ENCODE data around the gene VAT1. TPM values are rescaled to one million over a fixed set of nuclear protein-coding genes. Genes with fewer than 3 reads are reported as not detected.
A peak's percentile ranks its signal among the peaks of the same experiment; 100 is the strongest.
"Not testable (repeated sequence)": the region's sequence is repeated elsewhere in the genome, so short reads cannot be mapped to it uniquely, and the experiment has no call there.

Gene VAT1
- total RNA-seq, result 10 to 100 TPM; 24.4 to 34.0 TPM

DNA sequence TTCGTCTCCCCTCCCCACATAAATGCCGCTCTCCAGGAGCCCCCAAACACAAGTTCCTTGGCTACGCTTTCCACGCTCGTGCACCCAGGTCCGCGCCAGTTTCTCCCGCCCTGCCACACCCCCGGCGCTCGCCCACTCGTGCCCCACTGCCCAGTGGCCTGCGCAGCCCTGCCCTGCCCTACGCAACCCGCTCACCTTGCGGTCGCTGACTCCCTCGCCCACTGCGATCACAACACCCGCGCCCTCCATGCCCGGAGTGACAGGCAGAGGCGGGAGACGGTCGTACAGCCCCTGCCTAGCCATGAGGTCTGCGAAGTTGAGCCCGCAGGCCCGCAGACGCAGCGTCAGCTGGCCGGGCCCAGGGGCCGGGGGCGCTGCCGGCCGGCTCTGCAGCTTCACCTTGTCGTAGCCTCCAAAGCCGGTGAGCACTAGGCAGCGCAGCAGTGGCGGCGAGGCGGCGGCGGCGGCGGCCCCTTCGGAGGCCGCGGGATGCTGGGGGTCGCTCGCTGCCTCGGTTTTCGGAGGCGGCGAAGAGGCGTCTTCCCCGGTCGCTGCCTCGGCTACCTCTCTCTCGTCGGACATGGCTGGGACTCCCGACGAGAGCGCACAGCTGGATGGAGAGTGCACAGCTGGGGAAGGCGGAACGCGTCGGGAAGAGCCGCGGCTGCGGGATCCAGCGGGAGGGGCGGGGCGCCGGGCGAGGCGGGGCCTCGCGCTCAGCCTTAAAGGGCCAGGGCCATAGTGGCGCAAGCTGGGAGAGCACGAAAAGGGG lies at the start of gene VAT1:
Gene VAT1 (minus strand): TSS at position 645 of the 772 bp plus-strand sequence. CDS start 63 bp downstream, at position 582.
- peak within 1 kb of the TSS; percentile 25 for H3K27ac Mint-ChIP-seq
- POLR2A ChIA-PET, result interaction anchor here (1.1 to 2.0 kb wide), 4 partner anchors 16 to 294 kb away, joined by 4 to 13 read pairs (median 5); partner anchors contain the start of genes IFI35 and RPL27
- DNase-seq (peak; percentile 76), ATAC-seq (ENCODE audit: low read depth) (peak; percentile 43)
- H3K36me3 Mint-ChIP-seq, result peaks cover 2% of the 10 kb centered on the region
- H3K27me3 Mint-ChIP-seq, result peaks cover 19% of the 10 kb centered on the region
- peak within 1 kb of the TSS; percentile 84 for H3K4me3 Mint-ChIP-seq
- peaks cover 28% of the 10 kb centered on the region for H3K4me1 Mint-ChIP-seq
- no peaks in the 10 kb centered on the region for H3K9me3 Mint-ChIP-seq

GRCh38 chr17:43070872-43071271 lies 48.7 kb upstream of the VAT1 start:
- Mint-ChIP-seq H3K4me3 (no peak overlapping the region), H3K27me3 (no peaks in the 10 kb centered on the region), H3K27ac (no peak overlapping the region), H3K36me3 (peaks cover 25% of the 10 kb centered on the region), H3K4me1 (peaks cover 2% of the 10 kb centered on the region), H3K9me3 (no peaks in the 10 kb centered on the region)
- no peak for ATAC-seq (ENCODE audit: low read depth)
- no peak for DNase-seq
- POLR2A ChIA-PET, result no interaction called here

DNA sequence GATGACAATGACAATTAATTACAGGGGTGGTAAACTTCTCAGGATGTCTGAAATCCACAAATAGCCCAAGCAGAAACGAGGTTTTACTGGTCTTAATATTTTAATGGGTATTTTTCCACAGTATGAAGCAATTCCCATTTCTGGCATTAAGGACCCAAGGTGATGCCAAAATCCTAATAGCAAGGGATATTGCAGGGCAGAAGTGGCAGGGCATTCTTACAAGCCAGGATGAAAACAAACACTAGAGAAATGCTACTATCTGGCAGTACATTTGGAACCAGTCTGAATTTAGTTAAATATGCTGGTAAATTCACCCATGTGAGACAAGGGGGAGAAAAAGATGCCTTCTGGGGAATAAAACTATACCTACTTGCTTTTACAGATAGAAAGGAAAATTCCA lies 48.1 kb upstream of the VAT1 start:
- no peak for ATAC-seq (ENCODE audit: low read depth)
- Mint-ChIP-seq H3K9me3 (no peaks in the 10 kb centered on the region), H3K27me3 (no peaks in the 10 kb centered on the region), H3K4me1 (peaks cover 2% of the 10 kb centered on the region), H3K36me3 (peaks cover 27% of the 10 kb centered on the region), H3K27ac (no peak overlapping the region), H3K4me3 (no peak overlapping the region)
- DNase-seq, result no peak
- POLR2A ChIA-PET, result no interaction called here

DNA sequence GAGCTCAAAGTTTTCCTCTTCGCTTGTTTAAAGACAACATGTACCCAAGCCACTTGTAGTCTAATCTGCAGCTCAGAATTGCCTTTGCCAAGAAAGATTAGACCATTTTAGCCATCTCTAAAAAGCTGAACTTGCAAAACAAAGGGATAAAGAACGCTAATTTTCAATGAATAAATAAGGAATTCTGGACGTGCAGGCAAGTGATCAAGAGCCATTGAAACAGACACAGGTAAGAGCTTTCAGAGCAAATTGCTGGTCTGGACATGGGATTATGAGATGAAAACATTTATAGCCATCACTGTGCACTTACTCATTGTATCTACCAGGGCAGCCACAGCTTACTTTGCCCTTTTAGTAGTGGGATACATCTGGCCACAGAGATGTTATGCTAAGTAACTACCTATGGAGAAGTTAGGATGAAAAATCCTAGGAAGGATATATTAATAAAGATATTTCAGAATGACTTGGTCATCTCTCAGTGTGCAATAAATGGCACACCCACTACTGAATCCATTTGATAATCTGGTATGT lies 47.2 kb upstream of the VAT1 start:
- H3K4me3 Mint-ChIP-seq, result no peak overlapping the region
- POLR2A ChIA-PET, result no interaction called here
- no peaks in the 10 kb centered on the region for H3K27me3 Mint-ChIP-seq
- H3K27ac Mint-ChIP-seq, result no peak overlapping the region
- ATAC-seq (ENCODE audit: low read depth), result no peak
- peaks cover 23% of the 10 kb centered on the region for H3K36me3 Mint-ChIP-seq
- no peak for DNase-seq
- H3K4me1 Mint-ChIP-seq, result no peaks in the 10 kb centered on the region
- H3K9me3 Mint-ChIP-seq, result no peaks in the 10 kb centered on the region

DNA sequence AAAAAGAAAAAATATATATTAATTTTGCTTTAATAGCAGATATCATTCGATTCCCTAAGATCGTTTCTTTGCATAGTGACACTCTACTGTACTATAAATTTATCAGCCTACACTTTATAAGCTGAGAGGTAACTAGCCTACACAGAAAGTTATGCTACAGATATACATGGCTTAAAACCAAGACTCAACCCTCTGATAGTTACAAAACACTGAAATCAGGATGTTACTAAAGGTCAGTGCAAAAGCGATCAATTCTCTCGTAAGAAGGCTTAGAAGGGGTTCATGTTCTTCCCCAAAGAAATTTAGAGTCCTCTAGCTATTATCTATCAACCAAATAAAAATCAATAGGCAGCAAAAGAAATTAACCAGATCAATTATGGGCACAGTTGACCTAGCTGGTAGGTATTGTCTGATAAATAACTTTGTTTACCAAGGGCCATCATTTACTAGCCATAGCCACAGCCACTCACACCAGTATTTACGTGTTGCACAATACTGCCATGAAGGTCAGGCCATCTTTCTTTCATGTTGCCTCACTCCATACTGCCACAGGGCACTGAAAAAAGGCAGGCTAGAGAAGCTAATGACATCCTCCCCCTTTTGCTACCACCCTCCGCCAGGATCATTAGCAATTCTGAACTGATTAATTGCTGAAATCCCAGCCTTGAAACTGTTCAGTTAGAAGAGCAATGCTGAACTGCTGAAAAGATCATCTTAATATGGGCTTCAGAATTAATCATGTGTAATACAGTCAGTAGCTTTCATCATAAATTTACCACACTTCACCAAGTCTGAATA lies 46.6 kb upstream of the VAT1 start:
- Mint-ChIP-seq H3K36me3 (peaks cover 25% of the 10 kb centered on the region), H3K27ac (no peak overlapping the region), H3K27me3 (no peaks in the 10 kb centered on the region), H3K9me3 (no peaks in the 10 kb centered on the region), H3K4me1 (no peaks in the 10 kb centered on the region), H3K4me3 (no peak overlapping the region)
- no peak for DNase-seq
- ATAC-seq (ENCODE audit: low read depth), result no peak
- POLR2A ChIA-PET, result no interaction called here

- peaks cover 35% of the 10 kb centered on the region for H3K36me3 Mint-ChIP-seq
- ATAC-seq (ENCODE audit: low read depth) (no peak), DNase-seq (no peak)
- H3K27me3 Mint-ChIP-seq, result no peaks in the 10 kb centered on the region
- H3K4me1 Mint-ChIP-seq, result no peaks in the 10 kb centered on the region
- no peaks in the 10 kb centered on the region for H3K9me3 Mint-ChIP-seq
- no peak overlapping the region for H3K27ac Mint-ChIP-seq
- POLR2A ChIA-PET, result no interaction called here
- H3K4me3 Mint-ChIP-seq, result no peak overlapping the region
Observed at GRCh38 chr17:43062984-43063638, 40.9 kb upstream of the VAT1 start.

DNA sequence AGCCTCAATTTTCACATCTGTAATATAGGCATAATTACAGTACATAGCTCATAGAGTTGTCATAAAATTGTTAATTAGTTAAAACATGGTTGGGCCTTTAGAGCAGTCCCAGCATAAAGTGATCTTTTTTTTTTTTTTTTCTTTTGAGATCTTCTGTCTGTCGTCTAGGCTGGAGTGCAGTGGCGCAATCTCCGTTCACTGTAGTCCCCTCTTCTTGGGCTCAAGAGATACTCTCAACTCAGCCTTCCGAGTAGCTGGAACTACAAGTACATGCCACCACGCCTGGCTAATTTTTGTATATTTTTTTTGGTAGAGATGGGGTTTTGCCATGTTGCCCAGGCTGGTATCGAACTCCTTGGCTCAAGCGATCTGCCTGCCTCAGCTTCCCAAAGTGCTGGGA lies 33.9 kb upstream of the VAT1 start:
- Mint-ChIP-seq H3K27me3 (no peaks in the 10 kb centered on the region), H3K9me3 (no peaks in the 10 kb centered on the region), H3K27ac (no peak overlapping the region), H3K4me1 (no peaks in the 10 kb centered on the region), H3K4me3 (no peak overlapping the region), H3K36me3 (peaks cover 33% of the 10 kb centered on the region)
- POLR2A ChIA-PET, result interaction anchor here (0.8 kb wide), 1 partner anchor 58 kb away, joined by 3 read pairs; the partner anchor contains the start of gene RPL27
- DNase-seq (no peak), ATAC-seq (ENCODE audit: low read depth) (no peak)

GRCh38 chr17:43053008-43053407 lies 30.8 kb upstream of the VAT1 start:
- H3K36me3 Mint-ChIP-seq, result peaks cover 32% of the 10 kb centered on the region
- H3K27me3 Mint-ChIP-seq; ATAC-seq (ENCODE audit: low read depth); POLR2A ChIA-PET; H3K4me3 Mint-ChIP-seq; H3K4me1 Mint-ChIP-seq; H3K9me3 Mint-ChIP-seq; H3K27ac Mint-ChIP-seq; DNase-seq: not testable (repeated sequence)

- no peak for ATAC-seq (ENCODE audit: low read depth)
- Mint-ChIP-seq H3K27ac (no peak overlapping the region), H3K4me1 (no peaks in the 10 kb centered on the region), H3K4me3 (no peak overlapping the region), H3K36me3 (peaks cover 34% of the 10 kb centered on the region), H3K27me3 (no peaks in the 10 kb centered on the region), H3K9me3 (no peaks in the 10 kb centered on the region)
- POLR2A ChIA-PET, result no interaction called here
- no peak for DNase-seq
Observed at GRCh38 chr17:43051969-43052368, 29.8 kb upstream of the VAT1 start.

GRCh38 chr17:43044024-43044423 lies 21.8 kb upstream of the VAT1 start:
- no peak for DNase-seq
- Mint-ChIP-seq H3K9me3 (no peaks in the 10 kb centered on the region), H3K27me3 (no peaks in the 10 kb centered on the region), H3K27ac (no peak overlapping the region), H3K4me1 (no peaks in the 10 kb centered on the region), H3K36me3 (peaks cover 17% of the 10 kb centered on the region), H3K4me3 (no peak overlapping the region)
- ATAC-seq (ENCODE audit: low read depth), result no peak
- POLR2A ChIA-PET, result no interaction called here

- Mint-ChIP-seq H3K27me3 (no peaks in the 10 kb centered on the region), H3K27ac (no peak overlapping the region), H3K36me3 (peaks cover 14% of the 10 kb centered on the region), H3K9me3 (no peaks in the 10 kb centered on the region), H3K4me1 (no peaks in the 10 kb centered on the region), H3K4me3 (no peak overlapping the region)
- no peak for ATAC-seq (ENCODE audit: low read depth)
- POLR2A ChIA-PET, result no interaction called here
- no peak for DNase-seq
Observed at GRCh38 chr17:43043307-43043706, 21.1 kb upstream of the VAT1 start.

DNA sequence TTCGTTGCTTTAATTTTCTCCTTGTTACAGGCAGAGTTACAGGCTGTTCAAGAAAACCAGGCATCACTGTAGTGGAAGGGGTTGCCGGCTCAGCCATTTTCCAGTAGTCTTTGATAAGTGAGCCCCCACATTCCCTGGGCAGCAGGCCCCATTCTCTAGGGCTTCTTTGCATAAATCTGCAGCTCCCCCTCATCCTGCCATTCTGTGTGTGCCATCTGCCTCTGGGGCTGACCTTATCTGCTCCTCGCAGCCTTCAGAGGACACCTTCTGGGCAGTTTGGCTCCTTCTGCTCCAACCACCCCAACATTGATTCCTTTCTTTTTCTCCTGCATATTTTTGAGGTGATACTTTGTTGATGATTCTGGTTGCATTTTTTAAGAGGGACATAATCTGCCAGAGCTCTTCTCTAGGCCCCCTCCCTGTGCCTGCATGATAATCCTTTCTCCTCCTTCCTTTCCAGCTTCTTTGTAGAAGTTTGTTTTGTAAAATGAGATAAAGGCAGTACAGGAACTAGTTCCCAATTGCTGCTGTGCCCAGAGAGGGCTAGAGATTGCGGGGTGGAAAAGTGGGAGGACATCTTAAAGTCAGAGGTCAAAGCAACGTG lies 19.9 kb upstream of the VAT1 start:
- H3K27ac Mint-ChIP-seq, result peak overlapping the region; percentile 17
- no peak for ATAC-seq (ENCODE audit: low read depth)
- H3K27me3 Mint-ChIP-seq, result no peaks in the 10 kb centered on the region
- H3K9me3 Mint-ChIP-seq, result no peaks in the 10 kb centered on the region
- no peak overlapping the region for H3K4me3 Mint-ChIP-seq
- H3K36me3 Mint-ChIP-seq, result peaks cover 12% of the 10 kb centered on the region
- POLR2A ChIA-PET, result no interaction called here
- no peaks in the 10 kb centered on the region for H3K4me1 Mint-ChIP-seq
- no peak for DNase-seq

- Mint-ChIP-seq H3K36me3 (peaks cover 7% of the 10 kb centered on the region), H3K27ac (no peak overlapping the region), H3K4me1 (no peaks in the 10 kb centered on the region), H3K9me3 (no peaks in the 10 kb centered on the region), H3K4me3 (no peak overlapping the region), H3K27me3 (no peaks in the 10 kb centered on the region)
- POLR2A ChIA-PET, result interaction anchor here (0.5 kb wide), 1 partner anchor 275 kb away, joined by 3 read pairs; no protein-coding TSS in a partner anchor
- ATAC-seq (ENCODE audit: low read depth) (no peak), DNase-seq (no peak)
Observed at GRCh38 chr17:43040655-43041054, 18.5 kb upstream of the VAT1 start.
